GM21381 (cell line): ENCODE results near the gene ANP32A.

Experiments used
- ATAC-seq: cut with Tn5 transposase; IDR thresholded peaks from one replicate; pipeline ENCODE4 v1.9.1; 2021; ENCODE audit warnings: mild to moderate bottlenecking, moderate library complexity; ENCODE audit not compliant: unreplicated experiment

ANP32A gene

DNA sequence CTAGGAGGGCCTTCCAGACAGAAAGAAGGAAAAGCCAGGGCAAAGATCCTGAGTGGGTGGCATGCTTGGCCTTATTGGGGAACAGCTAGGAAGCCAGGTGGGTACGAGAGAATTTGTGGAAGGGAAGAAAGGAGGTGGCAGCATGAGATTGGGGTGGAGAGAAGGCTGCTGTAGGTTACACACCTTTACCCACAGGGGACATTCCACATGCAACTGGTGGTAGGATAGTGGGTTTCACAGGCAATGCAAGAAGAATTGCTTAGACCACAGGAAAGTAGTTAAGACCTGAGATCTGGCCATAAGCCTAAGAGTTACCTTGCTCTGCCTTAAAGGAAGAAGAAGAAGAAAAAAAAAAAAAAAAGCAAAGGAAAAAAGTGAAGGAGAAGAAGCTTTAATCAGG is 19.8 kb downstream of the ANP32A start:
- ATAC-seq: no peak

- ATAC-seq: no peak
These were observed 22.2 kb downstream of the ANP32A start for GRCh38 chr15:68798346-68799094.

DNA sequence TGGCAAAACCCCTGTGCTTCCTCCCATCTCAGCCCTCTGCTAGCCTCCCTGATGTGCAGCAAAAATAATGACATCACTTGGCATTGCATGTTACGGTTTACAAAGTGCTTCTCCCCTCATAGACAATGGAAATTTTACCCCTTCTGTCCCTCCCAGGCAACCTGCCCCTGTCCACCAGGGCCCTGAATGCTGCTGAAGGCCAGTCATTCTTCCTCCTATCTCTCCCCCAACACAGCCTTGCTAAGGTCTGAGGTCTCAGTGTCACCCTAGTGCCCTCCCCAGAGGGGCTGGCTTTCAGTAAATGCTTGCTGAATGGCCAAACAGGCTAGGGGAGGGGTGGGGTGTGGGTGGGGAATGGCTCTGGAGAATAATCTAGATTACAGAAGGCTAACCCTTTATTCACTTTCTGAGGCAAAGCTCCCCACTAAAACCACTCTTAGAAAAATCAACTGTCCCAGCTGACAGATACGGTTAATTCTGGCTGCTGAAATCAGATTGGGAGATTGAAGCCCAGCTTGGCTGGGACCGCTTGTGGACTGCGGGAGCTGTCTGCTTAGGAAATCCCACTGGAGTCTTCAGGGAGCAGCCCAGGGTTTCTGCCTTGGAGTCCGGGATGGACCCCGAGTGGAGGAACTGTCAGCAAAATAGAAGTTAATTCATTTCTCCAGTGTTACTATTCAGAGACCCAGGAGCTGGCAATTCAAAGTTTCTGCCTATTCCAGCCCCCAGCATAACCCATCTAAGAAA is 22.9 kb downstream of the ANP32A start:
- no peak for ATAC-seq

DNA sequence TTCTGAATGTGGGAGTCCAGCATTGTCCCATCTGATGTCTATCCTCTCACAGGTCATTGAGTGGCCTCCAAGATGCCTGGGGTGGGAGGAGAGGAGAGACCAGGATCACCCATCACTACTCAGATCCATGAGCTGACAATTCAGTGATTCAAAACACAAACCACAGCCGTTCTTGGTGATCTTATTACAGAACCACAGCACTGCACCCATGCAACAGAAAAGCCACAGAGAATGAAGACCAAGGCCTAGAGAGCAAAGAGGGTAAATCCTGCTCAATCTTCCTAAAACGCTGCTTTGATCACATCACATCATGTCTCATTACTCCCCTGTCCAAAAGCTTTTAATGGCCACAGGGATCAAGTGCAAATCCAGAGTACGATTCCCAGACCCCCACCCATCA is 23.5 kb downstream of the ANP32A start:
- ATAC-seq: no peak

GRCh38 chr15:68796576-68796975 is 24.1 kb downstream of the ANP32A start:
- ATAC-seq: no peak

DNA sequence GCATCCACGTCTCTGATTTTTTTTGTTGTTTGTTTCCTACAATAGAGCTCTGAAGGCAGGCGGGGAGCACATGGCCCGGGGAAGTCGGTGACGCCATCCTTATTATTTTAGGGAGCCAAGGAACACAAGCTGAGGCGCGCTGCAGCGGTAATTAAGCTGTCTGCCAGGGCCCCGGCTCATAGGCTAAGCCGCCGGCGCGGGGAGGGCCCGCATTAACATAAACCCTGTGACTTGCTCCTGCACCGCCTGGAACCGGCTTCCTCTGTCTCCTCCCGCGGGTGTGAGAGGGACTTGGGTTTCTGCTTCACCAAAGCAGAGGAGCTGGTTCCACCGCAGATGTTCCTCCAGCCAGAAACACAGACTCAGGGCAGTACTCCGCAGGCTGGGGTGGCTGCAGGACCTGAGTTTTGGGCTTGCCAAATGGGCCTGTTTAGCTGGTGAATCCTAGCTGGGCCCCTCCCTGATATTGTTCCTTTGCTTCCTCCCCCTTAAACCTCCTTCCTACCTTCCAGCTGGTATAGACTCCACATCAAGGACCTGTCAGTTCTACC is 25.3 kb downstream of the ANP32A start:
- ATAC-seq: no peak

DNA sequence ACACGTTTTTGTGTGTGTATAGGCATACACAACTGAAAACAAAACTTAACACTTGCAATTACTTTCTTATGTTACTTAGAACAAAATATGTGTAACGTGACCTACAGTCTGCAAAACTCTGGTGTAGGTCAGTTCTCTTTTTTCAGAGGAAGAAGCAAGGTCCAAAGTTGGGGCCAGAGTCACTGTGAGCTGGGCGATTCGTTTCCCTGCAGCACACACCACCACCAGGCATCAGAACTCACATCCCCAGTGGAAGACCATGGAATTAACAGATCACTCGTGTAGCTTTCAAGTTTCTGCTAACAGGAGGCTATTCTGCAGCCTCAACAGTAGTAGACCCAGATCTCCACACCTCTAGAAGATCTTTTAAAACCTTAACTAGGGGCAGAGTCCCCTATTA is 25.8 kb downstream of the ANP32A start:
- ATAC-seq: no peak

GRCh38 chr15:68794307-68794706 is 26.4 kb downstream of the ANP32A start:
- no peak for ATAC-seq

DNA sequence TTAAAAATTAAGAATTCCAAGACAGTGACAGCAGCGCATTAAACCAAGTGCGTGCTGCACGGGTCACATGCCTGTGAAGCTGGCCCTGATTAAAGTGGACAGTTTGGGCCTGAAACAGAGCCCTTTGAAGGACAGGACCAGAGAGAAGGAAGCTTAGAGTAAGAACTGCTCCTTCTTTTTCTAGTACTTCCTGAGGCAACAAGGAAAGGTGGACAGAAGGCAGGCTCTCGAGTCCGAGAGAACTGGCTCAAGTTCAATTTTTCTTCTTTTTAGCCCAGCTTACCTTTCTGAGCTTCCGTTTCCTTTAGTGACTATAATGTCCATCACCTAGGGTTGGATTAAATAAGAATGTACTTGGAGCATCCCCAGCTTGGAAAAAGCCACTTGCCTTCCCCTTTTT is 26.9 kb downstream of the ANP32A start:
- ATAC-seq: no peak

GRCh38 chr15:68792901-68793766 is 27.6 kb downstream of the ANP32A start:
- no peak for ATAC-seq

GRCh38 chr15:68791431-68792283 is 29.0 kb downstream of the ANP32A start:
- ATAC-seq: peak; percentile 51

DNA sequence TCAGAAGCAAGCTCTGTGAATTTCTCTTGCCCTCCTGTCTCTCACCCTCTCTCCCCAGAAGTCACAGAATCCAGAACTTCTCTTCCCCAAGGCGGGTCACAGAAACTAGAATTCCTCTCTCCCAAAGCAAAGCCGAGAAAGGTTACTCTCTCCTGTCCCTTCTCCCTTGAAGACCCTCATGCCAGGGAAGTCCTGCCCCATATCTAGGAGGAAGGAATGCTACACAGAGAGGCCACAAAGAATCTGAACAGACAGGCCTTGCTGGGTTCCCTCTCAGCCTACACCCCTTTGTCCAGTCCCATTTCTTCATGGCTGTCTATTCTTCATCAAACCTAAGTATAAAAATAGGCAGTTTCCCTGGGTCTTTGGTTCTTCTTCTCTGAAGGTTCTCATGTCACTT is 29.8 kb downstream of the ANP32A start:
- ATAC-seq: no peak

DNA sequence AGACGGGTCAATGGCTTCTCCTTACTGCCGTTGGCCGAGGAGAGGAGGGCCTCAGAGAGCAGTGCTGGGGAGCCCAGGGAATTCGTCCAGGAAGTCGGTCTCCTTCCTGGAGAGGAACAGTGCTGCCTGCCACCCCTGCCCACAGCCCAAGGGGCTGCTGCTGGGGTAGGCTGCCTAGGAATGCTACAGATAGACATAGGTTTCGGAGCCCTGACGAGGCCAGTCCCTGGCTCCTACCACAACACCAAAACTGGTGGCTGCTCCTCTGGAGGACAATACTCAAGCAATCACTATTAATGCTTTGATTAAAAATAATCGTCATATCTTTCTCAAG is 30.5 kb downstream of the ANP32A start:
- no peak for ATAC-seq

- no peak for ATAC-seq
These were observed 31.0 kb downstream of the ANP32A start for GRCh38 chr15:68789534-68790241.

DNA sequence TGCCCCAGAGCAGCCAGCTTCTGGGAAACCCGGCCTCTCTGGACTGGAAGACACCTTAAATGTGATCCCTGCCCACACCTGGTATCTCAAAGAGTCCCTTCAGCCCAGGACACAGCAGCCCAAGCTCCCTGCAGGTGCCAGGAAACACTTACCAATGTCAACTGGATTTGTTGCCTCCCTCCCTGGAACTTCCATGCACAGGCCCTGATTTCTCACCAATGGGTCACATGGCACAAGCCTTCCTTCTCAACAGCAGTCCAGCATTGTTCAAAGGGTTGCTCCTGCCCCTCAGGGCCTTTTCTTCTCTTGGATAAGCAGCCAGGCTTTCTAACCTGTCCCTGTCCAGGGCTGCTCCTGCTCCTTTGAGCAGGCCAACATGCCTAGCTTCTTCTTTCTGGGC is 31.6 kb downstream of the ANP32A start:
- no peak for ATAC-seq

DNA sequence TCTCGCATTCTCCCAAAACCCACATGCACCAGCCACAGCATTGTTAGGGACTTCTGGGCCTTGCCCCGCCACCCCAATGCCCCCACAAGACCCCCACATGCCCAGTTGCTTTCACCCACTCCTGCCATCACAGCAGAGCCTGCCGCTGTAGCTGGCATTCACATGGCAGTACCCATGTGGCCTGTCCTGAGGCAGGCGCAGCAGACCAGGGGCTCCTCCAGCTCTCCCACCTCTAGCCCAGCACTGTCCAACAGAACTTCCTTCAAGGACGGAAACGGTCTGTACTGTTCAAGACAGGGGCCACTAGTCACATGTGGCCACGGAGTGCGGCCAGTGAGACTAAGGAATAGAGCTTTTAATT is 32.5 kb downstream of the ANP32A start:
- ATAC-seq: no peak

DNA sequence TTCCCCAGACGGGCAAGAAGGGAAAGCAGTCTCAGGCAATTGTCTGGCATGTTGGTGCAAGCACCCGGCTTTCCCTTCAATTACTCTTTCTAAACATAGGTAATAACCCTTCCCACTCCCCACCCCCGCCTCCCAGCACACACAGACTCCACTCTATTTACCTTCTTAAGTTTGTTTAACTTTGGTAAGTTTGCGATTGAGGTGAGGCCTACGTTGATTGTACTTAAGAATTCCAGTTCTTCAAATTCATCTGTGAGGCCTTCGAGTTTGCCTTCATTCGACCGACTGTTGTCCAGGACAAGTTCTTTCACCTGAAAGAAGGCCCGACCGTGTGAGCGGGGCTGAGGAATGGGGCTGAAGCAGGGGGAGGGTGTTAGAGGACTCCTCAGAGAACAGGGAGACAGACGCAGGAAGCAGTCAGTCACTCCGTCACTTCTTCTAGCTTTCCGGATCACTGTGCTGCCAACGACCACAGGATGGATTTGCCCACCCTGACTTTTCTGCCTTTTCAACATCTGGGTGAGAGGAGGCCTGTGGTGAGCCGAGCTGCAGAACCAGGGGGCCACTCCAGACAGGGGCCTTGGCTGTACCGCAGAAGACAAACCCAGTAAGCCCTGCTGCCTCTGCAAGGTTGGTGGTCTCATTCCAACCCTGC is 33.0 kb downstream of the ANP32A start:
- ATAC-seq: no peak

DNA sequence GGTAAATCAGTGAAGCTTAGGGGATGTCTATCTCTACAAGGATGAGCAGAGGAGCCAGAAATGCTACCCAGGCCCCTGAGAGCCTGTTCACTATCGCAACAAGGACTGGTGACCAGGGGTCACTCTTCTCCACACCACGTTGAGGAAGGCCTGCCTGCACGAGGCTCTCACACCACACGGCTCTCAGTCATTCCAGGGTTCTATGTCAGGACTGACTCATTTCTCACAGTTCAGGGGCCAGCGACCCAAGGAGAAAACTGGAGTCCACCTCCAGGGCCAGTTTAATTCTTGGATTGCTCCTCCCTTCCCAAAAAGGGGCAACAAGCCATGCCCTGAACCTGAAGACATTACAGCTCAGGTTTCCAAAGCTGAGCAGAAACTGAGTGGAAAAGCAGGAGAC is 33.9 kb downstream of the ANP32A start:
- no peak for ATAC-seq

- ATAC-seq: no peak
These were observed 35.2 kb downstream of the ANP32A start for GRCh38 chr15:68785541-68785940.
